Endothelial cell (in vitro differentiated cells): ENCODE results near the gene NOXO1. TPM values are rescaled to one million over a fixed set of nuclear protein-coding genes. Genes with fewer than 3 reads are reported as not detected.

ENCODE experiments used
- DNase-seq: peaks from one replicate; pipeline ENCODE4 v3.0.0; 2021; ENCODE audit warnings: low spot score
- H3K27ac Mint-ChIP-seq: one replicate; pipeline ENCODE4 v1.8.0; 2021; ENCODE audit warnings: mixed read lengths, inconsistent platforms; ENCODE audit not compliant: unreplicated experiment
- H3K27me3 Mint-ChIP-seq: one replicate; pipeline ENCODE4 v1.8.0; 2021; ENCODE audit warnings: mild to moderate bottlenecking, moderate library complexity, mixed read lengths, inconsistent platforms; ENCODE audit not compliant: unreplicated experiment
- H3K36me3 Mint-ChIP-seq: one replicate; pipeline ENCODE4 v1.8.0; 2021; ENCODE audit warnings: mild to moderate bottlenecking, low read depth, mixed read lengths, inconsistent platforms; ENCODE audit not compliant: unreplicated experiment
- H3K4me1 Mint-ChIP-seq: one replicate; pipeline ENCODE4 v1.8.0; 2021; ENCODE audit warnings: mild to moderate bottlenecking, mixed read lengths, inconsistent platforms; ENCODE audit not compliant: unreplicated experiment
- H3K4me3 Mint-ChIP-seq: one replicate; pipeline ENCODE4 v1.8.0; 2021; ENCODE audit warnings: mild to moderate bottlenecking, mixed read lengths, inconsistent platforms; ENCODE audit not compliant: unreplicated experiment
- H3K9me3 Mint-ChIP-seq: one replicate; pipeline ENCODE4 v1.8.0; 2021; ENCODE audit warnings: mixed read lengths, inconsistent platforms; ENCODE audit not compliant: unreplicated experiment
- CTCF ChIP-seq: fragments of 200-600 bp; sonication (generic); IDR thresholded peaks from one replicate; pipeline ENCODE4 v1.5.0; 2021; ENCODE audit warnings: antibody characterized with exemption; ENCODE audit not compliant: unreplicated experiment
- total RNA-seq: library from RNA; stranded (reverse); fragmentation: NEBNext Ultra II Directional; extraction: Animal tissue kit (Norgen Biotek cat#: 25700); gene quantifications from one replicate; pipeline ENCODE4 v1.2.1, GENCODE V29; 2021; ENCODE audit not compliant: unreplicated experiment

Gene NOXO1
- total RNA-seq, 1 donor from 2014 or later, result 0.23 TPM

GRCh38 chr16:2003827-2004641 lies 22.8 kb upstream of the NOXO1 start:
- DNase-seq, result peak; percentile 97
- Mint-ChIP-seq H3K4me1 (peaks cover 15% of the 10 kb centered on the region), H3K36me3 (peaks cover 6% of the 10 kb centered on the region), H3K9me3 (no peaks in the 10 kb centered on the region), H3K27ac (no peak overlapping the region), H3K4me3 (no peak overlapping the region), H3K27me3 (peaks cover 11% of the 10 kb centered on the region)
- peak; percentile 91 for TF ChIP-seq CTCF

- Mint-ChIP-seq H3K4me3 (no peak overlapping the region), H3K4me1 (peaks cover 10% of the 10 kb centered on the region), H3K36me3 (peaks cover 1% of the 10 kb centered on the region), H3K27ac (no peak overlapping the region), H3K27me3 (peaks cover 9% of the 10 kb centered on the region), H3K9me3 (no peaks in the 10 kb centered on the region)
- TF ChIP-seq CTCF, result no peak
- no peak for DNase-seq
Measured at GRCh38 chr16:2003231-2003826, 22.1 kb upstream of the NOXO1 start.

- H3K9me3 Mint-ChIP-seq, result no peaks in the 10 kb centered on the region
- no peak overlapping the region for H3K27ac Mint-ChIP-seq
- H3K4me3 Mint-ChIP-seq, result peak overlapping the region; percentile 37
- no peak for TF ChIP-seq CTCF
- H3K4me1 Mint-ChIP-seq, result peaks cover 5% of the 10 kb centered on the region
- H3K36me3 Mint-ChIP-seq, result no peaks in the 10 kb centered on the region
- H3K27me3 Mint-ChIP-seq, result peaks cover 7% of the 10 kb centered on the region
- no peak for DNase-seq
Measured at GRCh38 chr16:2002406-2003230, 21.3 kb upstream of the NOXO1 start.

GRCh38 chr16:2001456-2002355 lies 20.4 kb upstream of the NOXO1 start:
- H3K9me3 Mint-ChIP-seq, result no peaks in the 10 kb centered on the region
- no peak overlapping the region for H3K4me3 Mint-ChIP-seq
- H3K4me1 Mint-ChIP-seq, result peaks cover 4% of the 10 kb centered on the region
- DNase-seq, result no peak
- peaks cover 4% of the 10 kb centered on the region for H3K36me3 Mint-ChIP-seq
- peaks cover 6% of the 10 kb centered on the region for H3K27me3 Mint-ChIP-seq
- no peak for TF ChIP-seq CTCF
- H3K27ac Mint-ChIP-seq, result no peak overlapping the region
